ENCODE data around the gene SLC25A46.

- TF ChIP-seq YY1 (IDR thresholded peaks at IDR 0.05; ENCODE audit: low read depth) (no peak), TAF1 (IDR thresholded peaks at IDR 0.05; ENCODE audit: low read depth) (no peak)
These were observed 350 bp upstream of the SLC25A46 start for GRCh38 chr5:110738503-110738811.
